ENCODE data around the gene CAMK1D.

- TF ChIP-seq CTCF (conservative IDR thresholded peaks at IDR 0.05; ENCODE audit: low read depth in 2 of 2) (no peak), EZH2 (IDR thresholded peaks at IDR 0.05; ENCODE audit: low read depth, unreplicated experiment) (no peak), REST (IDR thresholded peaks at IDR 0.05; ENCODE audit: unreplicated experiment) (no peak), ZNF331 (CRISPR knock-in tag; IDR thresholded peaks at IDR 0.05; ENCODE audit: low read depth) (no peak), ETS1 (IDR thresholded peaks at IDR 0.05) (no peak), POLR2AphosphoS5 (IDR thresholded peaks at IDR 0.05; ENCODE audit: low read depth) (no peak), JUNB (IDR thresholded peaks at IDR 0.05; ENCODE audit: unreplicated experiment) (no peak), EZH2phosphoT487 (IDR thresholded peaks at IDR 0.05; ENCODE audit: unreplicated experiment) (no peak), STAT1 (IDR thresholded peaks at IDR 0.05; ENCODE audit: unreplicated experiment) (no peak), CREB1 (CRISPR knock-in tag; IDR thresholded peaks at IDR 0.05; ENCODE audit: low read depth) (no peak)
Observed at GRCh38 chr10:12417331-12417730, 68.0 kb downstream of the CAMK1D start.
